HG02852 (cell line): Measurements from ENCODE around the gene RTL10.

Experiments
- ATAC-seq: cut with Tn5 transposase; IDR thresholded peaks from one replicate; pipeline ENCODE4 v1.9.1; 2021; ENCODE audit warnings: mild to moderate bottlenecking, moderate library complexity; ENCODE audit not compliant: unreplicated experiment

The RTL10 gene

DNA sequence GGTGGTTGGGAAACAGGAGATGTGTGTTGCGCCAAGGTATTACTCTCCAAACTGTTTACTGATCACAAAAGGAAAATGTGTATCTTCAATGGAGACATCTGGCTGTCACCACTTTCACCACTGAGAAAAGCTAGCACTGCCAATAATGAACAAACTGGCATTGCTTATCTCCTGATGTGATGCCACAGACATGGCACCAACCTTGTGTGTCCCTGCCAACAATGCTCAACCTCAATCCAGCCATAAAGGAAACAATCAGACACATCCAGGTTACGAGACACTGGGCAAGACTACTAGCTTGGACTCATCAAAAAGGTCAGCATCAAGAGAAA lies 28.1 kb downstream of the RTL10 start:
- no peak for ATAC-seq

DNA sequence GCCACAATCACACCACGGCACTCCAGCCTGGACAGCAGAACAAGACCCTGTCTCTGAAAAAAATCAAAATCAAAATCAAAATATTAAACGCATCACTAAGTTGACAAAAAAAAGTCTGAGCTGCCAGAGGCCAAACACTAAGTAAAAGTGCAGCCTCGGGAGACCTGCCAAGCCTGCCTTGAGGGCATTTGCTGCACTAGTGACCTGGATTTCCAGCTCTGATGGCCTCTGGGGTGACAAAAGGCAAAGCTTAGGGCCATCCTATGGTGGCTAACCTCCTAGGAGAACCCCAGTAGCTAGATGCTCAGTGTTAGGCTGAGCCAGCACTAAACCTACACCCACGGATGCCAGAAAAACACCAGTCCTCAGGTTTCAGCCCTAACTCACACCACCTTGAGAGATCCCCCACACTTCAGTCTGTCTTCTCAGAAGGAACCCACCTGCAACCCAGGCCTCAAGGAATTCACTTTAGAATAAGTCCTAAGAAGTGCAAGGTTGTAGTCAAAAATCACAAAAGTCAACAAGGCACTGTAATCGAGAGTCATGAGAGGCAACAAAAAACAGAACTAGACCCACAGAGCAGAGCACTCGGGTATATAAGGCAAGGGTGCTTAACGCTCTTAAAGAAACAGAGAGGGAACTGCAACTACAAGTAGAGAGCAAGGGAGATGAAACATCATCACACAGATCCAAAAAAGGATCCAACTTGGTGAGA lies 28.6 kb downstream of the RTL10 start:
- ATAC-seq: no peak

DNA sequence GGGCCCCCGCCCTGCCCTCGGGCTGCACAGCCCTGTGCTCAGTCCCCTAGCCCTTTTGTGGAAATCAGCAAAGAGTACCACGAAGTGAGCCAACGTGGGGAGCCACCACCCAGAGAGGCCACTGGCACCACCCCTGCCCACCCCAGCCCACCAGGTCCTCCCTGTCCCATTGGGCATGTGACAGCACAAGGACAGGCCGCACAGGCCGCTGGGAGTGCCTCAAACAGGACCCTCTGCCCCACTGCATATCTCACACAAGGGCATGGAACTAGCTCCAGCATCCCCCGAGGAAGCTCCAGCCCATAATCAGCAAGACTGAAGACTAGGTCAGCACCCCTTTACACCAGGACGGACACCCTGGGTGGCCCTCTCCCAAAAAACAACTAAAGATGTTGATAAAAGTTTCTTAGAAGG lies 29.7 kb downstream of the RTL10 start:
- ATAC-seq: no peak

GRCh38 chr22:19824212-19824925 lies 30.3 kb downstream of the RTL10 start:
- ATAC-seq: no peak

- no peak for ATAC-seq
Observed at GRCh38 chr22:19823902-19824211, 30.8 kb downstream of the RTL10 start.

DNA sequence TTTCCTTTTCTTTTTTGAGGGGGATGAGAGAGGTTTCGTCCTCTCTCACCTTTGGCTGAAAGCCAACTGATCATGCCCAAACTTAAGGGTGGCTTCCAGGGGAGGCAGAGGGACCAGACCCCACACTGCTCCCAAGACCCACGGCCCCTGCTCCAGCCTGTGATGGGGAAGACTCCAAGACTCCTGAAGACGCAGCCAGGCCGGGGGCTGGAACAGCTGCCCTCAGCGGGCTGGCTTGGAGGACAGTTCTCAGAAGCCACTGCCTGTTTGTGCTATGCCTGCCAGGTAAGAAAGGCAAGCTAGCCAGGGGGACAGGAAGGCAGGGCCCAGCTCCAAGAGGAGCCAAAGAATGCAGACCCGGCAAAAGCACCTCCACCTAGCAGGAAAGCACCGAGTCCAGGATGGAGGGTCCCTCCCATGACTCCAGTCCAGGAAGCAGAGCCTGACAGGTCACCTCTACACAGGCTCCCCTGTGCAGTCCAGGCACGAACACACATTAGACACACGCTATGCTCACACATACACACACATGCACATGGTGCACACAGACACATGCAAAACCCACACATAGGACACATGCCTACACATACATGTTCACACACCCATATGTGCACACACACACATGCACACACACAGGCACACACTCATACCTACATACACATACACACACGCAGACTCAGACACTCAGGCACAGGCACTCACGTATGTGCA lies 31.3 kb downstream of the RTL10 start:
- ATAC-seq: no peak

DNA sequence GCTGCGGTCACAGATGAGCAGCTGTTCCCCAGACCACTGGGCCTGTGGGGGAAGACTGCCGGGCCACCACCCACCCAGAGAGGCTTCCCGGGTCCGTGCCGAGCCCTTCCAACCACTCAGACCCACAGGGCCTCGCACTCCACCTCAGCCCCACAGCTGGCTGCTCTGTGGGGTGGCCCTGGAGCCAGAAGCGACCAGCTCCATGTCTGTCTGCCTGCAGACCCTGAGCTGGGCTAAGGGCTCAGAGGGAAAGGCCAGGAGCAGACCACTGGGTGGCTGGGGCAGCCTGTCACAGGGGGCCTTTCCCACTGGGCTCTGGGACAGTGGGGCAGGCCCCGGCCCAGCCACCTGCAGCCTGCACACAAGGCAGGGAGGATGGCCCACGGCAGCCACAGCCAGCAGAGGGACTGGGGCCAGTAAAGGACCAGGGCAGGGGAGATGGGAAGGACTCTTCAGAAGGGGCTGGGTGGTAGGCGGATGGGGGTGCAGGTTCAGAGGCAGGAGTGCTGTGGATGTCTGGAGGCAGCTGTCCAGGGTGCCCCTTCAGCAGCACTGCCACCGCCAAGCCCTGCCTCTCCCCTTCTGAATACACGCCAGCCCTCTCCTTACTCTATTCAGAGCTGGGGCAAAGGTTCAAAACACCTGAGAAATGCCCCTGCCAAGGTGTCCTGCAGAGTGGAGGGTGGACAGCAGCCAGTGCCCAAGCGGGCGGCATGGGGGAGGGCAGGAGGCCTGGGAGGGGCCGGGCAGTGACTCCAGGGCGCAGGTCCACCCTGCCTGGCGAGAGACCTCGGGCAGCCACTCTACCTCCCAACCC lies 32.2 kb downstream of the RTL10 start:
- no peak for ATAC-seq

DNA sequence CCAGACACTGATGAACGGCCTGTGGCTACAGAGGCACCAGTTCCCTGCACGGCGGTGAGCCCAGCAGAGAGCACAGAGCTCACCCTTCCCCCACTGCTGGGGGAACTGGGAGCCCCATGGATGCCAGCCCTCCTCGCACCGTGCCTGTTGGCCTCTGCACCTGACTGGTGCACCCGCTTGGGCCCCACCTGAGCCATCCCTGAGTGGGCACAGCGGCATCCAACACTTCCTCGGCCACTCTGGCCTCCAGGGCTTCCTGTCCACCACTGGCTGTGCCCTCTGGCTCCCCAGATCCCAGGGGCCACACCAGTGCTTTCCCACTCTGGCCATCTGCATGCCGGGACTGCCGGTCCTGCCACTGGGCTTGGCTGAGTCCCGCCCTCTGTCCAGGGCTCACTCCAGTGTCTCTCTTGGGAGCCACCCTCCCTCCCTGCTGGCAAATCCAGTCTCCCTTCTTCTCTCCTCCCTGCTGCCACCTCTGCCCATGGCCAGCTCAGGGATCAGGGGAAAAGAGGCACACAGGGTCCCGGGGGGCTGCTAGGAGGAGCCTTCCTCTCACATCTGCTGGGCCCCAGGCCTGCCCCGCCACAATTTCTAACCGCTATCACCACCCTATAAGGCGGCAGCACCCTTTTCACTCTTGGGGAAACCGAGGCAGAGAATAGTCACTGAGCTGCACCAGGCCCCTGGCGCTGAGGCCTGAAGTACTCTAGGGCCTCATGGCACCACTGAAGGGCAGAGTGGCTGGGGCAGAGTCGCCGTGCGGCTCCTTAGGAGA lies 33.0 kb downstream of the RTL10 start:
- no peak for ATAC-seq

GRCh38 chr22:19820880-19821522 lies 33.7 kb downstream of the RTL10 start:
- no peak for ATAC-seq

DNA sequence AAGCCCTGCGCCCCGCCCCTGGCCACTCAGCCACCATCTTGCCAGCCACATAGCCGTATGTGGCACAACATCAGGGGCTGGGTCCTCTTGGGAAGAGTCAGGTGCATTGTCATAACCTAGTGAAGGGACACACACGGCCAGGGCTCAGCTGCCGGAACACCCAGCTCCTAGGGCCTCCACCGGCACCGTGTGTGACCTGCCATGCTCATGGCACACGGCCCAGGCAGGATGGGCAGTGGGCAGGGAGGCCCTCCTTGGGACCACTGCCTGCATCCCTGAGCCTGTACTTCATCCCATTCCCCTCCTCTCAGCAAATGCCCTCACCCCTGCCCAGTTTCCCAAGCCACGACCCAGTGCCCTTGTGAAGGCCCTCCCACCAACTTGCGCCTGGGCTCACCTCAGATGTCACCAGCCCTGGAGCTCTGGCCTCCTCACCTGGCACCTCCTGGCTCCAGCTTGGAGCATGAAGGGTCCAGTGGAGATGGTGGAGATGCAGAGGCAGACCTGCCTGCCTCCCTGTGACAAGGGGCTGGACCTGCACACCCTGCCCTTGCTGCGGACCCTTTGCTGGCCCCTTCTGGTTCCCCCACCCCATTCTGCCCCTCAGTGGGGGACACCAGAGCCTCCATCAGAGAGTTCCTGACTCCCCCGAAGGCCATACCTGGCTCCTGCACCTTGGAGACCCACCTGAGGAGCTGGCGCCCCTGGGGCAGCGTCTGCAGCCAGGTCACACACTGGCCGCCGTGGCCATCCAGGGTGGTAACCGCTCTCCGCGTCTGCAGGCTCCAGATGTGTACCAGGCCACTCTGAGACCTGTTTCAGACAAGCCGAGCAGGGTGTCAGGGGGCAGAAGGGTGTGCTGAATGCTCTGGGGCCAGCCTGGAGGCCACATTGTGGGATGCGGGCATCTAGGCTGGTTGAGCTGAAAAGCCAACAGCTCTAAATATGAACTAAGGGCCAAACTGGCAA lies 34.5 kb downstream of the RTL10 start:
- no peak for ATAC-seq

DNA sequence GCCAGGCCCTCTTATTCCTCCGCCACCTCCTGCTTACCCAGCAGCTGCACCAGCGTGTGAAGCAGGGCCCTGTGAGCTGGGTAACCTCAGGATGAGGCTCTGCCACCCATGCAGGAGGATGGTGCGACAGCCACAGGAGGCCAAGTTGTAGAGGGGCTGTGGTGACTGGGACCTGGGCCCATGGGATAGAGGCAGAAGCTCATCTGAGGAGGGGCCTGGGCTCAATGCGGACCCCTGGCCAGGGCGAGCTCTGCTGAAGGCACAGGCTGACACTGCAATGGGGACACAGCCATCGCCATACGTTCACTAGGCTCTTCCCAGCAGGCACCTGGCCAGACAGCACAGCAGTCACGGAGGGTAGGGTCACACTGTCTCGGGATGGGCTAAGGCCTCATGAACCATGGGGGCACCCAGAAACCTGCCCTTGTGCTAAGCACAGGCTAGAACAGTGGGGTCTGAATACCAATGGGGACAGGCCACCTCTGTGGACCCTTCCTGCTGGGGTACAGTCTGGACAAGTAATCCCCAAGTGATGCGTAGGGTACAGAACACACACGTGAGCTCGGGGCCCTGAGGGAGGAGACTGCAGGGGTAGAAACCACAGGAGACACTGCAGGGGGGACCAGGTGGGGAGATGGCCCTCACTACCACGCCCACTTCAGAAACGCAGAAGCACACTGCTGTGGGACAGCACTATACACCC lies 35.3 kb downstream of the RTL10 start:
- no peak for ATAC-seq

GRCh38 chr22:19818324-19819207 lies 36.1 kb downstream of the RTL10 start:
- no peak for ATAC-seq

DNA sequence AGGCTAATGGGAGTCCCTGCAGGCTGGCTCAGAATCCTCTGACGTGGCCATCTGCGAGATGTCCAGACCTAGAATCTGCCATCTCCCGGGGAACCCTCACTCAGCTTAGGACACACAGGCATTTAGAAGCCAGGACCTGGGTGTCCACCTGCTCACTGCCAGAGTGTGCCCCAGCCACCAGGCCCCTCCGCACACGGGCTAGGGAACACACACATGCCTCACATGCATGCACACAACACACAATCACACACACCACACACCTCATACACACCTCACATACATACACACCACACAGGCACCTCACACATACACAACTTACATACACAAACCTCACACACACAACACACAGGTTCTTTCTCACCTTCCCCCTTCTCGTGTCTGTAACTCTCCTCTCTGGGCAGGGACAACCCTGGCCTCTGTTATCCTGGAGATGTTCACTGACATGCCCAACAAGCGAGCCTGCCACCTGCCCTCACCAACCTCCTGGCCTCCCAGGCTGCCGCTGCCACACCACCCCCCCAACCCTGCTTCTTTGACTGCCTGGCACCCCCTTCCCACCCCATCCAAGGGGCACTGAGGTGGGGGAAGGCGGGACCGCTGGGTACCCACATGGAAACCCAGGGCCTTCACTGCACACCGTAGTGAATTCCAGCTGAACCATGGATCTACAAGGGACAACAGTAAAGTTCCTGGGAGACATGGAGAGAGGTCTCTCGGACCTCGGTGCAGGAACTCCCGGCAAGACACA lies 38.1 kb downstream of the RTL10 start:
- no peak for ATAC-seq

DNA sequence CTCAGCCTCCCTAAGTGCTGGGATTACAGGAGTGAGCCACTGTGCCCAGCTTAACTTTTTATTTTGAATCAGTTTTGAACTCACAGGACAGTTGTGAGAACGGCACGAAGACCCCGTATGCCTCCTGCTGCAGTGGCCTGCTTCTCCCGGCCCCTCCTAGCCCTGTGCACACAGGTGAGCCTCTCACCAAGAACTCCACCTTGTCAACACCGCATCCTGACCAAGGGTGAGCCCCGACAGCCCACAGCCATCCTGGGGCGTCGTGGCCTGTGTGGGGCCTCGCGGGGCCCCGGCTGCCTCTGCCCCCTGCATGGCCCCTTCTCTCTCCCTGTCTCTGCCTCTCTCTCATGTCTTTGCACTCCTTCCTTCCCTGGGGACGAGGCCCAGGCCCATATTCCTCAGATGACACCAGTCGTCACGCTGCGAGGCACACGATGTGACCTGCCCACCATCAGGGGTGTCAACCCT lies 38.8 kb downstream of the RTL10 start:
- ATAC-seq: no peak

DNA sequence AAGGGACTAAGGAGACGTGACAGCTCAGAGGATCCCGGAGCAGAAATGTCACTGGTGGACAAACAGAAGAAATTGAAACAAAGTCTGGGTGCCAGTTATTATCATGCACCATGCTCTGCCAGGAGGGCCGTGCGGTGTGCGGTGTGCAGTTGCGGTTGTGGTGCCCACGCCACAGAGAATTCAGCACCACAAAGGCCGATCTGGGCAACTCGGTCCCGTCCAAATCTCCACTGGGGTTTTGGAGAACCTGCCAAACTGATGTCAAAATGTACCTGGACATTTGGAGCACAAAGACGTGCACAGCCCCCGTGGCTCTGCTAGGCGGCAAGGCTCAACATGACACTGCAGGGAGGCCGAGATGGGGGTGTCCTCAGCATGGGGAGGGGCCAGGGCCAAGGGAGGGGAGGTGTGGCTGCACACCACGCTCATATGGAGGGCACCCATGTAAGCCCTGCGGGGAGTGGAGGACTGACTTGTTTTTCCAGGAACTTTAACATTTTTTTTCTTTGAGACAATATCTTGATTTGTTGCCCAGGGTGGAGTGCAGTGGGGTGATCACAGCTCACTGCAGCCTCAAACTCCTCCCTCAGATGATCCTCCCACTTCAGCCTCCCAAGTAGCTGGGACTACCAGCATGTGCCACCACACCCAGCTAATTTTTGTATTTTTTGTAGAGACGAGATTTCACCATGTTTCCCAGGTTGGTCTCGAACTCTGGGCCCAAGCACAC lies 39.4 kb downstream of the RTL10 start:
- ATAC-seq: no peak

GRCh38 chr22:19814428-19814827 lies 40.2 kb downstream of the RTL10 start:
- no peak for ATAC-seq
